Germinal center (tissue), 1 donor: ENCODE results near the gene BRD1.
"Not testable (repeated sequence)": the region's sequence is repeated elsewhere in the genome, so short reads cannot be mapped to it uniquely, and the experiment has no call there.

Source experiments
- DNase-seq: peaks from one replicate; pipeline ENCODE4 v3.0.0; 2012; ENCODE audit warnings: mixed read lengths, low spot score

BRD1 gene

GRCh38 chr22:49825944-49826602 is 1.6 kb downstream of the BRD1 start:
- DNase-seq, result no peak

- no peak for DNase-seq
Measured at GRCh38 chr22:49825436-49825835, 2.2 kb downstream of the BRD1 start.

DNA sequence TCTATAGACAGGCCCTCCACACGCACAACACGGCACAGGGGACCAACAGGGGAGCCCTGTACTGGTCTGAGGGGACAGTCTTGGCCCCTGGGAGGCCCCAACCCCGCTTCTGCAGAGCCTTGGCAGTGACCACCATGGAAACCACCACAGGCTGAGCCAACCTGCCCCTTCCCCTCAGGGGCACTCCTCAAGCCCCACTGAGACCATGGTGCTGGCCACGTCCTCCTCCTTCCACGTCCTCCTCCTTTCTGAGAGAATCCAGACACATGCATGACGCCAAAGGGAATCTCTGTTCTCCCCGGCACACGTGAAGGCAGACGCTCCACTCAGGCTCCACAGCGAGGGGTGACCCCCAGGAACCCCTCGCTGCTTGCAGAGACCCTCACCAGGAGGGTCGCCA is 2.7 kb downstream of the BRD1 start:
- DNase-seq, result no peak

GRCh38 chr22:49824185-49824925 is 3.3 kb downstream of the BRD1 start:
- no peak for DNase-seq

DNA sequence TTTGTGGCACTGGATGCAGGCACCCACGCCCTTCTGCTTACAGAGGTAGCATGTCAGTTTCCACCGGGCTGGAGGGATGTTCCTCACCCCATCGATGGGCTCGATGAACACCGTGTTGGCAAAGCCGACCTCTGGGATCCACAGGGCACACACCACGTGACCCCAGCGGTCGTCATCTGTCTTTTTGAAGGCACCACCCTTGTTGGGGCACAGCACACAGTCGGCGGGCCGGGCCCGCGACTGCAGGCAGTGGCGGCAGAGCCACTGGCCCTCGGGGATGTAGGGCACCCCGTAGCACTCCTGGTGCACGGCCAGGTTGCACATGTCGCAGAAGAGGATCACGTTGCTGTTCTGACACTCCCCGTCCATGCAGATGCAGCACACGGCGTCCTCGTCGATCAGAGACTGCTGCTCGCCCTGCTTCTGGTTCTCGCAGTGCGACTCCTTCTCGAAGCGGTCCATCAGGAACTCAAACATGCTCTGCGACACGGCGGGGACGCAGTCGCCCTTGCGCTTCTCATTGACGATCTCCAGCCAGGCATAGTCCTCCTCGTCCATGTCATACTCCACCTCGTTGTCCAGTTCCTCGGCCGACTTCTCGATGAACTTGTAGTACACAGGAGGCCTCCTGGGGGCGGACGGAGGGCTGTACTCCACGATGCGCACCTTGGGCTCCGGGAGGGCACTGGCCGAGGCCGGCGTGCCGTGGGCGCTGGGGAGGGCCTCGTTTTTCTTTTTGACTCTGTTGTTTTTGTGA is 4.2 kb downstream of the BRD1 start:
- no peak for DNase-seq

DNA sequence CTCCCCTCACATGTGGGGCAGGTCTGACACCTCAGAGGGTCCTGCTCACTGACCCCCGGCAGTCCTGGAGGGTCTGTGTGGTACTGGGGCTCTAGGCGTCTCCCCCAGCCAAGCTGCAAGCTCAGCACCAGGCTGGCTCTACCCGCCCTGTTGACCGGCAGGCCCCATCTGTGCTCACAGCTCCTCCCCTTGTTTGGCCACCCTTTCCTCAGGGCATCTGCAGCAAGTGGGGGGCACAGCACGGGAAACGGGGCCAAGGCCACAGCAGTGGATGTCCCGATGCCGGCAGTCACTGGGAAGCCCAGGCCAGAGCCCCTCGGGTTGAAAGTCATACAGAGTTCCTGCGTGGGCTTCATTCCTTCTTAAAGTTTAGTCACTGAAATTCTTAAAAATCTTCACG is 5.9 kb downstream of the BRD1 start:
- DNase-seq, result not testable (repeated sequence)

- DNase-seq, result no peak
Measured at GRCh38 chr22:49820984-49821383, 6.7 kb downstream of the BRD1 start.

GRCh38 chr22:49817359-49817758 is 10.3 kb downstream of the BRD1 start:
- DNase-seq, result no peak

- no peak for DNase-seq
Measured at GRCh38 chr22:49815641-49816091, 12.0 kb downstream of the BRD1 start.

GRCh38 chr22:49814856-49815255 is 12.8 kb downstream of the BRD1 start:
- no peak for DNase-seq

DNA sequence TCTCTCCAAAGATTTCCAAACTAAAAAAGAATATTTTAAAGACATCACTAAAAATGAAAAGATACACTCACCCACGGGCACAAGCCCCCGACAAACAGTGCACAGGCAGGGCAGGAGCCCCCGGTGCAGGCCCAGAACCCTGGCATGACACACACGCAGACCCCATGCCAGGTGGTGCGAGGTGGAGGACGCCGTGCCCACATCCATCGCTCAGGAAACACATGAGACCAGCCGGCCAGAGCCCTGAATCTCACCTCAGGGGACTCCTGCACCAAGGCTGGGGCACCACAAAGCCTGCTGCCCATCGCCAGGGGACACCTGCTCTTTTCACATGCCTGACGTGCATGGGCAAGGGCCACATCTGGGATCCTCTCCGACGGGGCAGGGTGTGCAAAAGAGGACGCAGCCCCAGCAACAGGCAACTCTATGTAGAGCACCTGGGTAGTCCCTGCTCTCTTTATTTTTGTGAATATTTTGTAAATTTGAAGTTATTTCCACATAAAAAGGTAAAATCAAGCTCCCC is 13.4 kb downstream of the BRD1 start:
- DNase-seq, result no peak

GRCh38 chr22:49812838-49813237 is 14.8 kb downstream of the BRD1 start:
- no peak for DNase-seq

DNA sequence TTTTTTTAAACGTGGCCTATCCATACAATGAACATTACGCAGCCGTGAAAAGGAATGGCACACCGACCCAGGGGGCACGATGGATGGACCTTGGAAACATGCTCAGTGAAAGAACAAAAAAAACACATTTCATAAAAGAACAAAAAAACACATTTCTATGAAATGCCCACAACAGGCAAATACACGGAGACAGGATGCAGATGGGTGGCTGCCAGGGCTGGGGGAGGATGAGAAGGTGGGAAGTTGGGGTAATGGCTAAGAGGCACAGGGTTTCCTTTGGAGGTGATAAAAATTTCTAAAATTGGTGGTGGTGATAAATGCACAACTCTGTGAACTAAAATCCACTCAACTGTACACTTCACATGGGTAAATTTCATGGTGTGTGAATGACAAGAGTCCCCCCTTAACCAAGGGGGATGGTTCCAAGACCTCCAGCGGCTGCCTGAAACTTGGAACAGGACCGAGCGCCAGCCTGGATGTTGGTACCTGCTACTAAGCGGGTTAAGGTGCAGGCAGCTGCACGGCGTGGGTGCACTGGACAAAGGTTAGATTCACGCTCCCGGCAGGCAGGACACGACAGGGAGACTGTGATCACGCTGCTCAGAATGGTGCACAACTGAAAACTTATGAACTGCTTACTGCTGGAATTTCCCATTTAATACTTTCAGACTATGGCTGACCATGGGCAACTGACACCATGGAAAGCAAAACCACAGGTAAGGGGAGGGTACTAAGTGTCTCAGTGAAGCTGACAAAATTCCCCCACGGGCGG is 16.5 kb downstream of the BRD1 start:
- no peak for DNase-seq

GRCh38 chr22:49810363-49811019 is 17.2 kb downstream of the BRD1 start:
- DNase-seq, result no peak

DNA sequence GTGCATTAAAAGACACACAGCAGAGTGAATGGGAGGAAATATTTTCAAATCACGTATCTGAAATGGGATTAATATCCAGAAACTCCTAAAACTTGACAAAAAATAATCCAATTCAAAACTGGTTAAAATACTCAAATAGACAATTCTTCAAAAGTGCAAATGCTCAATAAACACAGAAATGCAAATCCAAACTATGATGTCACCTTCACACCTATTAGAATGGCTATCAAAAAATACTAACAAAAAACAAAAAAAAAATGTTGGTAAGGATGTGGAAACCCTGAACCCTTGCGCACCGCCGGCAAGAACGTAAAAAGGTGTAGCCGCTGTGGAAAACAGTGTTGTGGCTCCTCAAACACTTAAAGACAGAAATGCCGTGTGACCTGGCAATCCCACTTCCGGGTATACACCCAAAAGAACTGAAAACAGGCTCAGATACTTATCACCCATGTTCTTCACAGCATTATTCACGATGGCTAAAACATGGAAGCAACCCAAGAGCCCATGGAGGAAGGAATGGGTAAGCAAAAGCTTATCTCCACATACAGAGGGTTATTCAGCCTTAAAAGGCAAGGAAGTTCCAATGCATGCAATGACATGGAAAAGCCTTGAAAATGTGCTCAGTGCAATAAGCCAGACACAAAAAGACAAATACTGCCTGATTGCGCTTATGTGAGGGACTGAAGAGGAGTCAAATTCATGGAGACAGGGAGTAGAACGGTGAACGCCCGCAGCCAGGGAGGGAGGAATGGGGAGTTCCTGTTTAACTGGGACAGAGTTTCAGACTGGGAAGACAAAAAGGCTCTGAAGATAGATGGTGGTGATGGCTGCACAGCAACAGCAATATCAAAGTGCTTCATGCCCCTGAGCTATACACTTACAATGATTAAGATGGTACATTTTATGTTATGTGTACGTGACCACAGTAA is 19.6 kb downstream of the BRD1 start:
- DNase-seq, result no peak

DNA sequence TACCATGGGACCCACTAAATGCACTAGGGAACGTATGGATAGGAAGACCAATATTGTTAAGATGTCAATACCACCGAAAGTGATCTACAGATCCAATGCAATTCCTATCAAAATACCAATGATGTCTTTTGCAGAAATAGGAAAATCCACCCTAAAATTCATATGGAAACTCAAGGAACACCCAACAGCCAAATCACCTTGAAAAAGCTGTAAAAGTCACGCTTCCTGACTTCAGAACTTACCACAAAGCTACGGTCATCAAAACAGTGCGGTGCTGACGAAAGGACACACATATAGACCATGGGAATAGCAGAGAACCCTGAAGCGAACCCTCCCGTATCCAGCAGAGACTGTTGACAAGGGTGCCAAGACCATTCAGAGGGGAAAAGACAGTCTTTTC is 20.5 kb downstream of the BRD1 start:
- no peak for DNase-seq

DNA sequence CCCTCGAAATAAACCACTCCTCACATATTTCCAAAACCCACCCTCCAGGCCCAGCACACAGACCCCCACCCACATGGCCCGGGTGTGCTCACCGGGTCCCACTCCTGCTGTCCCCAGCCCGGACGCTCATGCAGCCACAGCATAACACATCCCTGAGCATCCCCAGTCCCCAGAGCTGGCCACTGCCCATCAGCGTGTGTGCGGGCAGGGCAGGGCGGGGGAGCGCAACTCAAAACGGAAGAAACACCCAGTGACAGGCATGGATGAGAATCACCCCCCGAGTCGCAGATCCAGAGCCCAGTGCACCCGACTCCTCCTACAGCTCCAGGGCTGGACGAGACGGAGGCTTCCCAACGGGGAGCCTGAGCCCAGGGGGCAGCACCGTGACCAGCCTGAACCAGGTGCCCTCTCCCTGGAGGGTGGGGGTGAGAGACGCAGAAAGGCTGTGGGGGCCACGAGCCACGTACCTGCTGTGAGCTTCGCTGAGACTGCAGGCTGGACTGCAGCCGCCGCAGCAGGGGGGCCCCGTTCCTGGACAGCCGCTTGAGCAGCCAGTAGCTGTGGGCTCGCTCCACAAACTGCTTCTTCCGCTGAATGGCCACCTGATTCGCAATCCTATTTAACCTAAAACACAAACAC is 23.8 kb downstream of the BRD1 start:
- DNase-seq, result no peak

- no peak for DNase-seq
Measured at GRCh38 chr22:49803134-49803533, 24.5 kb downstream of the BRD1 start.

GRCh38 chr22:49801391-49802060 is 26.1 kb downstream of the BRD1 start:
- DNase-seq, result no peak
